Dermis blood vessel endothelial cell (primary cell): ENCODE measurements around the gene TLL2. TPM values are rescaled to one million over a fixed set of nuclear protein-coding genes. Genes with fewer than 3 reads are reported as not detected.
A peak's percentile ranks its signal among the peaks of the same experiment; 100 is the strongest.

Experiments used
- DNase-seq: peaks from one replicate; pipeline ENCODE4 v3.0.0; 2010
- total RNA-seq: library from RNA; depleted of rRNA; stranded (reverse); fragments of >200 nt; gene quantifications from 2 replicates; pipeline ENCODE4 v1.2.3, GENCODE V29; 2014

Gene TLL2
- total RNA-seq, 1 donor from 2014 or later: 0.17 TPM

GRCh38 chr10:96357038-96357620 is 156.6 kb downstream of the TLL2 start:
- DNase-seq: no peak

DNA sequence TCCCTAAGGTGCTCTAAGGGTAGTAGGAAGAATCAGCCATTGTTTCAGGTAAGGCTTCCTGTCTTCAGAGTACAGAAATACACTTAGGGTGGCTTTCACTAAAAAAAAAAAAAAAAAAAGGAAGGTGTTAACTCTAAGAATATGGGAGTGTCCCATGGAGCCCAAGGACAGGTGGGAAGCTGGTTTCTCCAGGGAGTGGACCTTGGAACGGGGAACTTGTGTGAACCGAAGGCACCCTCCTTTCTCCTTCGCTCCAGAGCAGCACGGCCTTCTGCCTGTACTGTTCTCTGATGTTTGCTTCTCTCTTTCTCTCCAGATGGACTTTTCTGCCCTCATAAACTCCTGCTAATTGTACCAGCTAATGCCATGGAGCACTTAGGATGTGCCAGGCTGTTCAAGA is 161.1 kb downstream of the TLL2 start:
- DNase-seq: no peak

DNA sequence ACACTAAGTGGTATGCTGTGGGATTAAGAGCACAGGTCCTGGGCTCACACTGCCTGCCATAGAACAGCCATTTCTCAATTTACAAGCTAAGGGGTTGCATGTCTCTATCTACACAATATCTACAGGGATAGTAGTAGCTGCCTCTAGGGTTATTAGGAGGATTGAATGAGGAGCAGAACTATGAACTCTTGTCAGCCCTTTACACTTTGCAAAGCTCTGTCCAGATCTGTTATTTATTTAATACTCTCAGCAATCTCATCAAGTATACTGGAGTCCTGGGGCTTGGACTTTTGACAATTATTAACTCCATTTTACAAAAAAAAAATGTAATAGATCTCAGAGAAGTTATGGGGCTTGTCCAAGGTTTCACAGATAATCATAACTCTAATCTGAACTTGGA is 161.7 kb downstream of the TLL2 start:
- no peak for DNase-seq

- no peak for DNase-seq
These were observed 167.4 kb downstream of the TLL2 start for GRCh38 chr10:96346295-96346694.

DNA sequence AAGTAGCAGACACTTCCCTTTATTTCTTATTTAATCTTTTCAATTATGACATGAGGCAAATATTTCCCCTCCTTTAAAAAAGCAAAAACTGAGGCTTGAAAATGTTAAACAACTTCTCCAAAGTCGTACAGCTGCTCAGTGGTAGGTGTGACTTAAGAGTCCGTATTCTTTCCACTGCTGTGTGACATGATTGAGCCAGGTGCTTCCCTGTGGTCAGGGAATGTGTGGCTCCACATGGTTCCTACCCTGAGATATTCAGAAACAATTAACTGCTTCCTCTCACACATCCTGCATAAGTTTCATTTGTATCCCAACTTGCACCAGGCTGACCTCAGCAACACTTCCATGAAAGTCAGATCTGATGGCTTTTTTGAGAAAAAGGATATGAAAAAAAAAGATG is 168.5 kb downstream of the TLL2 start:
- DNase-seq: peak; percentile 54

GRCh38 chr10:96344178-96344577 is 169.5 kb downstream of the TLL2 start:
- no peak for DNase-seq

DNA sequence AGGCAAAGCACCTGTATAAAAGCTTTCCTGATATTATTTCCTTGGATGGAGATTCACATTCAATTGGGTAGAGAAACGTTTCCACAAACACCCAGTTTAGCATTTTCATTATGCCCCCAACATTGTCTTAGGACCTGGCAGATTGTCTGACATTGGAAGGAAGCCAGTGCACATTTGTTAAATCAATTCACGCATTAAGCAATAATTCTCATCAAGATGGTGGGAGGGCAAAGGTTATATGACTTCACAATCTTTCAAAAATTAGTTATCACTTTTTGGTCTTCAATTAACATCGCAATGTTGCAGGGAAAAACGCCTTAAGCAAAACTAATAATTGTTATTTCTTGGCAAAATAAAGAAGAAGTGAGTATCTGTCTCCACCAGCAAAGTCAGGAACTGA is 171.3 kb downstream of the TLL2 start:
- DNase-seq: no peak

DNA sequence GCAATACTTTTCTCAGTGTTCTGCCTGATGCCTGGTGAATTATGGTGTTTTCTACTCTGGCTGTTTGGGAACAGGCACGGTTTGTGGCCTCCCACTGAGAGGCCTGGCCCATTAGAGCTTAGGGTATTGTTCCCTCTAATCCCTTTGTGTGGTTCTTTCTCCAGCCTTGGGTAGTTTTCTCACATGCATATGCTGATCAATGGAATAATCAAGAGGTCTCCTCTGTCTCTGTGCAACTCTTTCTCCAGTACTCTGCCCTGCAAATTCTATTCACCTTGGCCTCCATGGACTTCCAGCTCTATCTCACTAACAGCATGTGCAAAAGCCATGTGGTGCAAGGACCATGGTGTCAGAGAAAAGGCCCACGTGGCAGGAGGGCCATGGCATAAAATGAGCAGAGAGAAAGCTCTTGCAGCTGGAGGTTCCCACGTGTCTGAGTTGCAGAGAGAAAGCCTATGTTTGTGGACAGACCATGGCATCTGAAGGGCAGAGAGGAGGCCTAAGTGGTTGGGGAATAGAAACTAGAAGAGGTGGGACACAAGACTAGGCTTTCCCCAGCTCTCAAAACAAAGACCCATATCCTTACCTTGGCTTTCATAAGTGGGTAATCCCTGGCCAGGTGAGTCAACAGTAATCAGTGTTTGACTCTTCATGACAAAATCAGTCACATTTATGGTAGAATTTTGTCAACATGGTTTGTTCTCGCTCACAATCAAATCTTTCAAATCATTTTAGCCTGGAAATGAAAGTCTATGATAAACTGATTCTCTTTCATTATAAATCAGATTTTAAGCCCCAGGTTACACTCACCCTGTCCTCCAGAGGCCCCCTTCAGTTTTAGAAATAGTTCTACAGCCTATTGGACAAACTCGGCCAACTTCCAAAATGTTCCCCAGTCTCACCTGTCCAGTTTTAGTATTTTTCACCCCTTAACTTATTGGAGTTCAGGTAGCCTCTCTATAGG is 172.2 kb downstream of the TLL2 start:
- DNase-seq: no peak

DNA sequence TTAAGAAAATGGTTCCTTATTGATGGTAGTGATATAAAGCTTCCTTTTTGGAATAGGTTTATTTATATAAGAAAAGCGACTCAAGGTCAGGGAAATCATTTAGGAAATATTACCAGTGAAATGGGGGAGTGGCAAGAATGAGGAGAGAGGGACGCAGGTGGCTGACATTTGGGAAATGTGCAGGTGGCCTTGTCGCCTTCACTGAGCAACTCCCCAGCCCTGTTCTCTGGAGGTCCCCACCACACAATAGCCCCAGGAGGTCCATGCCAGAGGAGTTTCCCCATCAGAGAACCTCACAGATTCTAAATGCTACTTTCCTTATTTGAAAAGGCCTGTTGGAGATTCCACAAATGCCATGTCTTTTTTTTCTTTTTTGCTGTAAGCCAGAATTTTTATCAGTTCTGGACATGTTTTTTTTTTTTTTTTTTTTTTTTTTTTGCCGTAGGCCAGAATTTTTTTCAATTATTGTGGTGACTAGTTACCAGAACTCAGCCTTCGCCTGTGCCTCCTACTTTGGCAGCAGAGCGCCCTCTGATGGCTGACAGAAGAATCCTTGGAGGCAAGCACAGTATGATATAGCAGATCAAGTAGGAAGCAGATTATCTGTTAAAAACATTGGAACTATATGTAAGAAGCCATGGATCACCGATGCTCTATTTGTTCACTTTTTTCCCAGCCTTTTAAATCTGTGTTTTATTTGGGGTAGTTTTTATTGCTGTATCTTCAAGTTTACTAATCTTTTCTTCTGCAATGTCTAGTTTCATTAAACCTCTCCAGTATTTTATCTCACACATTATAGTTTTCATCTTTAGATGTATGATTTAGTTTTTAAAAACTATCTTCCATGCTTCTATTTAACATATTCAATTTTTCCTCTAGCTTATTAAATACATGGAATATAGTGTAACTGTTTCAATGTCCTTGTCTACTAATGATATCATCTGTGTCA is 173.5 kb downstream of the TLL2 start:
- peak; percentile 82 for DNase-seq

GRCh38 chr10:96339383-96339782 is 174.3 kb downstream of the TLL2 start:
- no peak for DNase-seq

DNA sequence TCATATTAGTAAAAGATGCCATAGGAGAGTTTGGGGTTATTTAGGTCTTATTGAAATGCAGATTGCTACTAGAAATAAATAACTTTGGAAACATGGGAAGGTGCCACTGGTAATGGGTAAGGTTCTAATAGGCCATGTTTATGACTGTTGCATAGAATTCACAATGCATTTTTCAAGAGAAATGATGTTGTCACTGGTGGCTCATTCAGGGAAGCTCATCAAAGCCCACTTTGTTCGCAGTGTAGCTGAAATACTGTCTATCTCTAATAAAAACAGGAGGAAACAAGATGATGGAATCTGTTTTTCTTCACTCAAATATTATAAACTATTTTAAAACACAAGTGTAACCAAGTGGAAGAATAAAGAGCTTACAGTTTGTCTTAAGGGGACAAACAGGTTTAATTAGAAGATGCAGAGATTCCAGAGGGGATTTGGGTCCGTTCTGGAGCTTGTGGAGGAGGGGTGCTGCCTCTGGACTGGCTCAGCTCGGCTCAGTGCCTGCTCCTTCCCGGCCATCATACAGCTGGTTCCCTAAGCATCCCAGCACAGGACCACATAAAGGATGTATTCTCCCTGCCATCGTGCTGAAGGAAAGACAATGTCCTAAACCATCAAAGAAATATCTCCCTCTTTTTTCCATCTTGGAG is 175.3 kb downstream of the TLL2 start:
- no peak for DNase-seq

GRCh38 chr10:96337106-96337505 is 176.6 kb downstream of the TLL2 start:
- no peak for DNase-seq

DNA sequence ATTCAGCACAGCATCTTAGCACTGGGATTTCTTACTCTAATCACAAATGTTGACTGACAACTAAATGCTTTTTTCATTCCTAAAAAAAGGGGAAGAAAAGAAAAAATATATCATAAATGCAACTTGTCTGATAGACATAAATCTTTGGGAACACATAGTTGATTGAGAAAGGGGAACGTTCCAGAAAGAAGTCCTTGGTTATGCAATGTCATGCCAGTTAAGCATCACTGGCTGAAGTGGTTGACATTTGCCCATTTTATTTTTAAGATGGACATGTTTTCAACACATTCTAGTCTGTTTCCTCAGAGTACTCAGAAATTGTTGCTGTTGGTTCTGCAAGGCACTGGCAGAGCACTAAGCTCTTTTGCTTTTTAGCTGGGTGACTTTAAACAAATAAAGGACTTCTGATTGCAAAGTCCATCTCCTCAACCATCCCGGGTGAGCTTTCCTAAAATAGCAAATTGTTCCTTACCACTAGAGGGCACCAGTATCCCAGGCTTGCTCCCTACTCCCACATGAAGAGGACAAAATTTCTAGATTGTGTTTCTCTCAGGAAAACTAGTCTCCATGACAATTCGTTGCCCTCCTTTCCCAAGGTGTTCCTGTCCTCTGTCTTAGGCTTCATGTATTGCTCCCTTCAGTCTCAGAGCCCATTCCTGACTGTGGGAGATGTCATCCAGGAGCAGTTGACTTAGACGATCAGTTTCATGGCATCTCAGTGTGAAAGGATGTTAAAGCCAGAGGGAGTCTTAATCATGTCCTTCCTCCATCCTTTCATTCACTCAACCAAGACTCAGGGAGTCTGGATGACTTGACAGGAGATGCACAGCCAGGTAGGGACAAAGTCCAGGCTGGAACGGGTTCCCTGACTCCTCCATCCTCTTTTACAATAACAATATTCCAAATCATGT is 178.9 kb downstream of the TLL2 start:
- peak; percentile 69 for DNase-seq

- no peak for DNase-seq
These were observed 180.6 kb downstream of the TLL2 start for GRCh38 chr10:96333101-96333500.

- DNase-seq: no peak
These were observed 186.3 kb downstream of the TLL2 start for GRCh38 chr10:96327462-96327861.

GRCh38 chr10:96325719-96326373 is 187.9 kb downstream of the TLL2 start:
- DNase-seq: no peak

- DNase-seq: no peak
These were observed 189.3 kb downstream of the TLL2 start for GRCh38 chr10:96324447-96324846.

- DNase-seq: no peak
These were observed 191.5 kb downstream of the TLL2 start for GRCh38 chr10:96322275-96322674.

GRCh38 chr10:96321822-96322221 is 191.9 kb downstream of the TLL2 start:
- DNase-seq: no peak

- DNase-seq: peak; percentile 11
These were observed 193.8 kb downstream of the TLL2 start for GRCh38 chr10:96319754-96320474.
